ENCODE data around the gene MAVS. TPM values are rescaled to one million over a fixed set of nuclear protein-coding genes. Genes with fewer than 3 reads are reported as not detected.

The MAVS gene
- total and polyA plus RNA-seq, 11 donors, result 32.5 to 74.0 (median 43.3) TPM

- TF ChIP-seq POLR2A (IDR thresholded peaks at IDR 0.05), result no peak
- TF ChIP-seq CTCF (IDR thresholded peaks at IDR 0.05), result no peak
- H3K27ac ChIP-seq, result no peak overlapping the region
- ATAC-seq, result no peak
These were observed 39.1 kb downstream of the MAVS start for GRCh38 chr20:3885715-3886114.

GRCh38 chr20:3887876-3888620 is 41.4 kb downstream of the MAVS start:
- peaks cover 0 to 9% (median 0%) of the 10 kb centered on the region in 9 donors for H3K36me3 ChIP-seq
- H3K4me3 ChIP-seq, result peak overlapping the region; percentile 59 to 100 (median 96)
- 18 to 26% (median 22%) methylated on average over 15 of the region's 15 CpGs for WGBS, 4 donors
- peak overlapping the region; percentile 72 to 99 (median 96) for H3K27ac ChIP-seq
- intact Hi-C loops (cut with DNase I), result loop anchor here in 9 of 10 donors (2.0 to 10.0 kb wide), 12 partner anchors 44 to 199 kb away; partner anchors contain the start of gene RNF24 (in 1 of the 9)
- H3K4me1 ChIP-seq, result peaks cover 9 to 40% (median 34%) of the 10 kb centered on the region in 12 donors
- no peak for TF ChIP-seq CTCF (IDR thresholded peaks at IDR 0.05)
- TF ChIP-seq POLR2A (IDR thresholded peaks at IDR 0.05), result no peak
- DNase-seq, result peak in 4 of 5 donors; percentile 37 to 50 (median 42)
- no peaks in the 10 kb centered on the region for H3K27me3 ChIP-seq
- no peaks in the 10 kb centered on the region for H3K9me3 ChIP-seq
- ATAC-seq, result peak; percentile 16 to 38 (median 30)

More at GRCh38 chr20:3885715-3886114, 39.1 kb downstream of the MAVS start:
- intact Hi-C loops (cut with DNase I), result loop anchor here in 9 of 10 donors (5.0 to 10.0 kb wide), 10 partner anchors 47 to 202 kb away; partner anchors contain the start of gene RNF24 (in 1 of the 9)
- Histone ChIP-seq H3K4me3 (no peak overlapping the region), H3K36me3 (peaks cover 0 to 3% (median 0%) of the 10 kb centered on the region in 9 donors), H3K27me3 (no peaks in the 10 kb centered on the region), H3K4me1 (peaks cover 2 to 16% (median 11%) of the 10 kb centered on the region in 12 donors), H3K9me3 (no peaks in the 10 kb centered on the region)
- DNase-seq, result no peak
- WGBS, 4 donors, result 94 to 99% (median 97%) methylated on average over 3 of the region's 3 CpGs

- TF ChIP-seq CTCF (IDR thresholded peaks at IDR 0.05) (peak in 11 of 12 donors; percentile 20 to 68 (median 44)), POLR2A (IDR thresholded peaks at IDR 0.05) (peak; percentile 45 to 94)
- no peaks in the 10 kb centered on the region for H3K9me3 ChIP-seq
- peak within 1 kb of the TSS; percentile 88 to 99 (median 96) for H3K27ac ChIP-seq
- H3K4me1 ChIP-seq, result peaks cover 10 to 48% (median 42%) of the 10 kb centered on the region in 12 donors
- peaks cover 0 to 15% (median 0%) of the 10 kb centered on the region in 9 donors for H3K36me3 ChIP-seq
- no peaks in the 10 kb centered on the region for H3K27me3 ChIP-seq
- WGBS, 4 donors, result 0 to 1% (median 1%) methylated on average over 18 to 72 of the region's 72 CpGs
- intact Hi-C loops (cut with DNase I), result loop anchor here in 9 of 10 donors (2.0 to 10.0 kb wide), 12 partner anchors 43 to 198 kb away; partner anchors contain the start of gene RNF24 (in 1 of the 9)
- DNase-seq (peak; percentile 99 to 100 (median 100)), ATAC-seq (peak; percentile 97 to 99 (median 99))
- peak within 1 kb of the TSS; percentile 59 to 100 (median 96) for H3K4me3 ChIP-seq
These were observed 42.2 kb downstream of the MAVS start, which contains the start of gene PANK2 for GRCh38 chr20:3888622-3889488. Gene PANK2 (plus strand): TSS chr20:3889387.

All from heart left ventricle (tissue), 16 donors.